AG10803 (cell line): ENCODE data around the gene STAT4.
A peak's percentile ranks its signal among the peaks of the same experiment; 100 is the strongest.

ENCODE experiments used
- DNase-seq: peaks from one replicate; pipeline ENCODE4 v3.0.0; 2010; ENCODE audit warnings: low read depth
- H3K4me3 ChIP-seq: 2 replicates; pipeline ENCODE4 v1.5.1; 2011; ENCODE audit warnings: mild to moderate bottlenecking, low read length, control low read depth
- TF ChIP-seq, protein P1 (sequence below): conservative IDR thresholded peaks from 2 replicates; pipeline ENCODE4 v1.5.1; 2011; ENCODE audit warnings: mild to moderate bottlenecking, low read length, control low read depth, inconsistent platforms

The STAT4 gene

DNA sequence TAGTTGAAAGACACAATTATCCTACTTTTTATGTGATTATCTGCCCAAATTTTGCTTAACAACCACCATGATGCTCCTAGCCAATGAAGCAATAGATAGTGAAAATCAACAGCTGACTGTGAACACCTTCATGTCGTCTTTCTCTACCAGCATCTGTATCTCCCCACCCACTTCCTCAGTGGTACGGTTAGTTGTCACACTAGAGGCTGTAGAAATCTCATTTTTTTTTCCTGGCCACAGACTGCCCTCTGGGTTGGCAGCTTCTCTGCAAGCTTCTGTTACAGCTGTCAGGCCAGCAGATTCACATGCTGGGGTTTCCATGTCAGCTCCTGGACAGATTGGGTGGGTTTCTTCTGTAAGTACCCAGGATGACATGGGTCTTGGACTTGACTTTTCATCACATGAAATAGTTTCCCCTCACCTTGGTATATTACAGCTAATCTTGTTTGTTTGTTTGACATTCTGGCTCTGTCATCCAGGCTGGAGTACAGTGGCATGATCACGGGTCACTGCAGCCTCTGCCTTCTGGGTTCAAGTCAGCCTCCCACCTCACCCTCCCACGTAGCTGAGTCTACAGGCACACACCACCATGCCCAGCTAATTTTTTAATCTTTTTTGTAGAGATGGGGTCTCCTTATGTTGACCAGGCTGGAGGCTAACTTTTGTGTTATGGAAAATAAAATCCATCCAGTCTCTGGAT is 24.3 kb downstream of the STAT4 start:
- TF ChIP-seq, protein P1, sequence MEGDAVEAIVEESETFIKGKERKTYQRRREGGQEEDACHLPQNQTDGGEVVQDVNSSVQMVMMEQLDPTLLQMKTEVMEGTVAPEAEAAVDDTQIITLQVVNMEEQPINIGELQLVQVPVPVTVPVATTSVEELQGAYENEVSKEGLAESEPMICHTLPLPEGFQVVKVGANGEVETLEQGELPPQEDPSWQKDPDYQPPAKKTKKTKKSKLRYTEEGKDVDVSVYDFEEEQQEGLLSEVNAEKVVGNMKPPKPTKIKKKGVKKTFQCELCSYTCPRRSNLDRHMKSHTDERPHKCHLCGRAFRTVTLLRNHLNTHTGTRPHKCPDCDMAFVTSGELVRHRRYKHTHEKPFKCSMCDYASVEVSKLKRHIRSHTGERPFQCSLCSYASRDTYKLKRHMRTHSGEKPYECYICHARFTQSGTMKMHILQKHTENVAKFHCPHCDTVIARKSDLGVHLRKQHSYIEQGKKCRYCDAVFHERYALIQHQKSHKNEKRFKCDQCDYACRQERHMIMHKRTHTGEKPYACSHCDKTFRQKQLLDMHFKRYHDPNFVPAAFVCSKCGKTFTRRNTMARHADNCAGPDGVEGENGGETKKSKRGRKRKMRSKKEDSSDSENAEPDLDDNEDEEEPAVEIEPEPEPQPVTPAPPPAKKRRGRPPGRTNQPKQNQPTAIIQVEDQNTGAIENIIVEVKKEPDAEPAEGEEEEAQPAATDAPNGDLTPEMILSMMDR = no peak
- H3K4me3 ChIP-seq = no peak overlapping the region
- no peak for DNase-seq

DNA sequence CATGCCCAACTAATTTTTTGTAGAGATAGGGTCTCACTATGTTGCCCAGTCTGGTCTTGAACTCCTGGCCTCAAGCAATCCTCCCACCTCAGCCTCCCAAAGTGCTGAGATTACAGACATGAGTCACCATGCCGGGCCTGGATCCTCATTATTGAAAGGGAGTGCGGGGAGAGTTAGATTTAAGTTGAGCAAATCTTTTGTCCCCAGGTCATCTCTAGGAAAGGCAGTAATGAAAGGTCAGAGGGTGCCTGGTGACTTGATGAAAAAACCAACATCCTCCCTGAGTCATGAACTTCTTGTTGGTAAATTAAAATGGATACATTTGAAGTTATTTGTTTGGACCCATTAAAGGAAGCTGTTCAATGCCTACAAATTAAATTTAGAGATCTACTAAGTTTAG is 25.1 kb downstream of the STAT4 start:
- TF ChIP-seq, protein P1 = no peak
- DNase-seq = no peak
- H3K4me3 ChIP-seq = no peak overlapping the region

DNA sequence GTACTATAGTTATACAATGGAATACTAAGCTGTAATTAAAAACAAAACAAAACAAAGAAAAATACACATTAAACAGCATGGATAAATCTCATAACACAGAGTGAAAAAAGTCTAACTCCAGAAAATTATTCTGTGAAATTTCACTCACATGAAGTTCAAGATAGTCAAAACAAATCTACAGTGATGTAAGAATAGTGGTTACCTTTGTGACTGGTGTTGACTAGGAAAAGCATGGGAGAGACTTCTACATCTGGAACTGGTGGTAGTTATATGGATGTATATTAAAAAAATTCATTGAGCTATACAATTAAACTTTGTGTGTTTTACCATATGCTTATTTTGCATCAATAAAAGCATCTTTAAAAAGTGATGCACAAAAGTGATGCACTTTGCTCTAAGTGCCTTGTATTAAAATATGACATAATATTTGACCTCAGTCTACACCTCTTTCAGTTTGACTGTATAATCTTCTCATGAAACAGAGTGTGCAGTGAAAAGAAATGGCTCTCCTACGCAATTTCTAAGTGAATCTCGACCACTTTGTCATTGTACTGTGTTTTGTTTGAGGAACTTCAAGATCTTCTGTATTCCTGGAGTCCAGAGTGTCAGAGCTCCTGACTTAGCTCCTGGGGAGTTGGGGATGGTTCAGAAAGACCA is 28.0 kb downstream of the STAT4 start:
- H3K4me3 ChIP-seq = no peak overlapping the region
- TF ChIP-seq, protein P1 = no peak
- no peak for DNase-seq

DNA sequence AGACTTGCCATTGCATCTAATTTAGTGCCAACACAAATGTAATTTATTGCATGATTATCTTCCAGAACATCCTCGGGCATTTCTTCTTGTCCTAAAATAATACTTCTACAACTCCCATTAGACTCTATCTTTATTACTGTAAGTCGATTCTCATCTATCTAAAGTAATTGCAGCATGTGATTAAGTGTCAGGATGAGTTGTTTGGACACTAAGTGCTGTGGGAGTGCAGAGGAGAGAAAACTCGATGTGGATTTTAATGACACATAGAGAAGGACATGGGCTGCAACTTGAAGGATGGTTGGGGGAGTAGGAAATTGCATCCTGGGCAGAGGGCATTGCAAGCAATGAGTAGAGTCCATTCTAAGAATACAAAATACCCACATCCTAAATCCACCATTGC is 33.5 kb downstream of the STAT4 start:
- H3K4me3 ChIP-seq = no peak overlapping the region
- no peak for DNase-seq
- TF ChIP-seq, protein P1 = no peak

DNA sequence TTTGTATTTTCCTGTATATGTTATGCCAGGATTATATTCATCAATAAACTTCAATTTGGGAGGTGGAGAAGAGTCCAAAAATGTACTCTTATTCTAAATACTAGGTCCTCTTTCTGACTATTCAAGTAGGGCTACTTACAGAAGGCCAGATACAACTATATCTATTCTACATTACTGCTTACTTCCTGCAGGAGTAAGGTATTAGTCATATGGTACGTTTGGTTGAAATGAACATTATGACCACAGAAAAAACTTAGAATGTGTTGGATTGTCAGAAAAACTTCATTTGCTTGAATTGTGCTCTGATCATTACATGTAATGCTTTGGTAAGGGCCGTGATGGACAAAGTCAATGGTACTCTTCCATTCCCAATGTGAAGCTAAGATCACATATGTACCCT is 35.0 kb downstream of the STAT4 start:
- DNase-seq = no peak
- H3K4me3 ChIP-seq = no peak overlapping the region
- TF ChIP-seq, protein P1 = no peak

DNA sequence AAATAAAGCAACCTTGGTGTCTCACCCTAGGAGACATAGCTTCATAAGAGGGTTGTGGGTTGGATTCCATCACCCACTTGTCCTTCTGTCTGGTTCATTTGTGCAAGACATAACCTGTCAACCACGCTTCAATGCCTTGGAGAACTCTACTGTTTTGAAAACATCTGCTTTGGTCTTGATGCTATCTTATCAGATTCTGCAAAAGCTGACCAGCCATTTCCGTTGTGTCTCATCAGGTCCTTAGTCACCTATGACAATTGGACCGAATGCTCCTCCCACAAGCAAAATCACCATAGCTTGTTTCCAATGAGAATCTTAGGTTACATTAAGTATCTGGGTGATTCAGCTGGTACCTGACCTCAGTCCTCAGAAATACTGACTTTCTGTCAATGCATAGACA is 35.4 kb downstream of the STAT4 start:
- H3K4me3 ChIP-seq = no peak overlapping the region
- TF ChIP-seq, protein P1 = no peak
- DNase-seq = no peak

DNA sequence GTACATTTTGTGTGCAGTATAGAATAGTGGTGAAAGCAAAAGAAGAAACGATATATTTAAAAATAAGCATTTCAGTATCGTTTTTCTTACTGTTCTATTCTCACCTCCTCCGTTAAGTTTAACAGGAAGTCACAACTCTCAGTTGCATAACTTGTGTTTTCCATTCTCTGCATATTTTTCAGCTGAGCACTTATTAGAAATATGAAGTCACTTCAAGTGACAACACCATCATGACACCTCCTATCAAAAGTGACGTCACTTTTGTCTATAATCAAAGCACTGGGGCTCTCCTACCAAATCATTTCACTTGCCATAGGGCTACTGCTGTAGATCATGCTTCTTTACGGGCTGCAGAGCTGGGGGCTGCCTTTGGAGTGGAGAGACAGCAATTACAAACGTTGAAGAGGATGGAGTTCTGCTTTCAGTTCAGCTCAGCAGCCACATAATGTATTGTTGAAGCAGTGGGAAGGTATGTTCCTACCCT is 36.3 kb downstream of the STAT4 start:
- DNase-seq = peak; percentile 50
- TF ChIP-seq, protein P1 = no peak
- H3K4me3 ChIP-seq = no peak overlapping the region
